Measurements from ENCODE around the gene C6orf132. TPM values are rescaled to one million over a fixed set of nuclear protein-coding genes. Genes with fewer than 3 reads are reported as not detected.

Gene C6orf132
- total RNA-seq, 1 experiment from 2014 or later = 66.0 TPM

DNA sequence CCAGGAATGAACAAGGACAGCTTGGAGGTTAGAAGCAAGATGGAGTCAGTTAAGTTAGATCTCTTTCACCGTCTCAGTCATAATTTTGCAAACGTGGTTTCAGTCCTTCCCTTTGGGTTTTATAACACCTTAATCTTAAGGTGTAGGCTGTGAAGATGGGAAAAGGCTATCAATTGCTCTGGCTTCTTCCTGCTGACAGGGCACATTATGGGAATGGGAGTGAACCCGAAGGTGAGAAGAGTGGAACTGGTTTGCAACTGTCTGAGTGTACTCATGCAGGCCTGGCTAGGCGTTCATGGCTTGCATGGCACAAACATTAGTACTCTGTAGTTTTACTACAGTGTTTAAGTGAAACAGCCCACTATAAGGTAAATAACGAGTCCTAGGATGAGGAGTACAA lies 82.7 kb downstream of the C6orf132 start:
- H3K9ac ChIP-seq (ENCODE audit: low read length) = no peak overlapping the region
- DNase-seq = no peak
- no peaks in the 10 kb centered on the region for H3F3A ChIP-seq (ENCODE audit: low read length, unreplicated experiment)
- no peak overlapping the region for H3K4me2 ChIP-seq (ENCODE audit: low read length)
- H3K9me3 ChIP-seq (ENCODE audit: low read length) = no peaks in the 10 kb centered on the region
- no peaks in the 10 kb centered on the region for H3K4me1 ChIP-seq (ENCODE audit: insufficient read depth, low read length)
- ATAC-seq = no peak
- no TSS peak for BruUV-seq (replicated peaks)
- ChIA-PET POLR2A (ENCODE audit: unreplicated experiment) (no interaction called here), CTCF (no interaction called here)
- no peaks in the 10 kb centered on the region for H3K79me2 ChIP-seq (ENCODE audit: low read length)
- H3K4me3 ChIP-seq (ENCODE audit: low read length) = no peak overlapping the region
- no peaks in the 10 kb centered on the region for H3K9me2 ChIP-seq (replicated peaks; ENCODE audit: low read length)
- TF ChIP-seq EZH2 (IDR thresholded peaks at IDR 0.05; ENCODE audit: low read length, unreplicated experiment) = no peak
- H4K20me1 ChIP-seq (ENCODE audit: low read length) = no peaks in the 10 kb centered on the region
- no peak overlapping the region for H2AFZ ChIP-seq (ENCODE audit: low read length)
- peaks cover 19% of the 10 kb centered on the region for H3K36me3 ChIP-seq (ENCODE audit: low read depth, low read length)
- H3K27me3 ChIP-seq (ENCODE audit: low read length) = no peaks in the 10 kb centered on the region
- H3K27ac ChIP-seq (ENCODE audit: low read length) = no peak overlapping the region
- intact Hi-C loops (cut with micrococcal nuclease) = no loop called here

DNA sequence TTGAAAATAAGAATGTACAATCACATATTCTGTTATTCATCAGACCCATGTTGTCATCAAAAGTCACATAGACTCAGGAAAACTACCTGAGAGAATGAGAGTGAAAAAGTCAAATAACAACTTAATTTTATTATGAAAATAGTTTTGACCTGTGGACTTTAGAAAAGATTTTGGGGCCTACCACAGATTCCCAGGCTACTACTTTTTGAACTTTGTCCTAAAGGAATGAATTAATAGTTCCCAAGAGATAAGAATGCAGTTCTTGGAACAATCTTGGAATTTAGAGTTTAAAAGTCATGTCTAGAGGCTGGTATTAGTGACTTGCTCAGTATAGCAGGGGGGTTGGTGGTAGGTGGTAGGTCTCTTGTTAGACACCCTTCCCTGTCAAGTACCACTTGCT lies 88.8 kb downstream of the C6orf132 start:
- Histone ChIP-seq H3K27me3 (ENCODE audit: low read length) (no peaks in the 10 kb centered on the region), H3K79me2 (ENCODE audit: low read length) (peaks cover 10% of the 10 kb centered on the region; the same call in 1 of the 2 replicates), H3K9ac (ENCODE audit: low read length) (no peak overlapping the region), H3K4me2 (ENCODE audit: low read length) (no peak overlapping the region), H4K20me1 (ENCODE audit: low read length) (no peaks in the 10 kb centered on the region), H3K4me3 (ENCODE audit: low read length) (no peak overlapping the region), H3K4me1 (ENCODE audit: insufficient read depth, low read length) (peaks cover 3% of the 10 kb centered on the region; the same call in 1 of the 2 replicates), H3K36me3 (ENCODE audit: low read depth, low read length) (peaks cover 19% of the 10 kb centered on the region), H2AFZ (ENCODE audit: low read length) (no peak overlapping the region), H3K9me3 (ENCODE audit: low read length) (no peaks in the 10 kb centered on the region), H3F3A (ENCODE audit: low read length, unreplicated experiment) (no peaks in the 10 kb centered on the region), H3K27ac (ENCODE audit: low read length) (no peak overlapping the region), H3K9me2 (replicated peaks; ENCODE audit: low read length) (no peaks in the 10 kb centered on the region)
- ATAC-seq (no peak), DNase-seq (no peak)
- ChIA-PET CTCF (no interaction called here), POLR2A (ENCODE audit: unreplicated experiment) (no interaction called here)
- no TSS peak for BruUV-seq (replicated peaks)
- intact Hi-C loops (cut with micrococcal nuclease) = no loop called here
- TF ChIP-seq EZH2phosphoT487 (IDR thresholded peaks at IDR 0.05; ENCODE audit: borderline replicate concordance, low read length) = no peak
- TF ChIP-seq, protein P1, sequence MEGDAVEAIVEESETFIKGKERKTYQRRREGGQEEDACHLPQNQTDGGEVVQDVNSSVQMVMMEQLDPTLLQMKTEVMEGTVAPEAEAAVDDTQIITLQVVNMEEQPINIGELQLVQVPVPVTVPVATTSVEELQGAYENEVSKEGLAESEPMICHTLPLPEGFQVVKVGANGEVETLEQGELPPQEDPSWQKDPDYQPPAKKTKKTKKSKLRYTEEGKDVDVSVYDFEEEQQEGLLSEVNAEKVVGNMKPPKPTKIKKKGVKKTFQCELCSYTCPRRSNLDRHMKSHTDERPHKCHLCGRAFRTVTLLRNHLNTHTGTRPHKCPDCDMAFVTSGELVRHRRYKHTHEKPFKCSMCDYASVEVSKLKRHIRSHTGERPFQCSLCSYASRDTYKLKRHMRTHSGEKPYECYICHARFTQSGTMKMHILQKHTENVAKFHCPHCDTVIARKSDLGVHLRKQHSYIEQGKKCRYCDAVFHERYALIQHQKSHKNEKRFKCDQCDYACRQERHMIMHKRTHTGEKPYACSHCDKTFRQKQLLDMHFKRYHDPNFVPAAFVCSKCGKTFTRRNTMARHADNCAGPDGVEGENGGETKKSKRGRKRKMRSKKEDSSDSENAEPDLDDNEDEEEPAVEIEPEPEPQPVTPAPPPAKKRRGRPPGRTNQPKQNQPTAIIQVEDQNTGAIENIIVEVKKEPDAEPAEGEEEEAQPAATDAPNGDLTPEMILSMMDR (conservative IDR thresholded peaks at IDR 0.05; ENCODE audit: low read depth, low read length) = no peak
- no peak for TF ChIP-seq EZH2 (IDR thresholded peaks at IDR 0.05; ENCODE audit: low read length, unreplicated experiment)

GRCh38 chr6:42051268-42051653 lies 91.2 kb downstream of the C6orf132 start:
- no peaks in the 10 kb centered on the region for H3K9me2 ChIP-seq (replicated peaks; ENCODE audit: low read length)
- H4K20me1 ChIP-seq (ENCODE audit: low read length) = no peaks in the 10 kb centered on the region
- no peaks in the 10 kb centered on the region for H3F3A ChIP-seq (ENCODE audit: low read length, unreplicated experiment)
- no peaks in the 10 kb centered on the region for H3K9me3 ChIP-seq (ENCODE audit: low read length)
- H3K4me2 ChIP-seq (ENCODE audit: low read length) = peak overlapping the region; percentile 92
- peak overlapping the region; percentile 94 for H3K4me3 ChIP-seq (ENCODE audit: low read length)
- DNase-seq = no peak
- H3K27ac ChIP-seq (ENCODE audit: low read length) = no peak overlapping the region
- no peak for ATAC-seq
- BruUV-seq (replicated peaks) = no TSS peak
- H3K9ac ChIP-seq (ENCODE audit: low read length) = peak overlapping the region; percentile 83
- no peaks in the 10 kb centered on the region for H3K27me3 ChIP-seq (ENCODE audit: low read length)
- TF ChIP-seq, protein P1 (conservative IDR thresholded peaks at IDR 0.05; ENCODE audit: low read depth, low read length) = no peak
- no peak for TF ChIP-seq EZH2 (IDR thresholded peaks at IDR 0.05; ENCODE audit: low read length, unreplicated experiment)
- no peak for TF ChIP-seq EZH2phosphoT487 (IDR thresholded peaks at IDR 0.05; ENCODE audit: borderline replicate concordance, low read length)
- POLR2A ChIA-PET (ENCODE audit: unreplicated experiment) = interaction anchor here (0.6 kb wide), 2 partner anchors 91 to 514 kb away, joined by 4 to 5 read pairs; partner anchors contain the start of gene C6orf132
- H3K79me2 ChIP-seq (ENCODE audit: low read length) = peaks cover 10% of the 10 kb centered on the region; the same call in 1 of the 2 replicates
- H2AFZ ChIP-seq (ENCODE audit: low read length) = peak overlapping the region; percentile 96; the same call in 1 of the 2 replicates
- intact Hi-C loops (cut with micrococcal nuclease) = no loop called here
- H3K36me3 ChIP-seq (ENCODE audit: low read depth, low read length) = peaks cover 10% of the 10 kb centered on the region
- CTCF ChIA-PET = interaction anchor here (0.7 kb wide), 1 partner anchor 130 kb away, joined by 3 read pairs; the partner anchor contains the start of genes BYSL and MED20
- H3K4me1 ChIP-seq (ENCODE audit: insufficient read depth, low read length) = peaks cover 14% of the 10 kb centered on the region

Other genes starting within 250 kb of the C6orf132 start
- 2.3 and 5.7 TPM in 2 replicates for gene USP49, start 247.2 kb downstream of the C6orf132 start, total RNA-seq (2014; rRNA removed)
- 27.5 and 28.5 TPM in 2 replicates for gene MED20, start 221.5 kb downstream of the C6orf132 start, total RNA-seq (2014; rRNA removed)
- gene BYSL, start 221.1 kb downstream of the C6orf132 start, total RNA-seq (2014; rRNA removed) = 46.5 and 84.1 TPM in 2 replicates
- 44.7 and 49.9 TPM in 2 replicates for gene CCND3, start 200.8 kb downstream of the C6orf132 start, total RNA-seq (2014; rRNA removed)
- gene TAF8, start 92.1 kb downstream of the C6orf132 start, total RNA-seq (2014; rRNA removed) = 18.3 and 20.7 TPM in 2 replicates
- not detected in 2 replicates for gene GUCA1A, start 30.7 kb upstream of the C6orf132 start, total RNA-seq (2014; rRNA removed)
- 1.2 and 2.8 TPM in 2 replicates for gene GUCA1B, start 52.3 kb upstream of the C6orf132 start, total RNA-seq (2014; rRNA removed)
- 72.2 and 82.1 TPM in 2 replicates for gene MRPS10, start 75.2 kb upstream of the C6orf132 start, total RNA-seq (2014; rRNA removed)

All from PC-3 (cell line).